Measurements from ENCODE around the gene CACNA2D2. TPM values are rescaled to one million over a fixed set of nuclear protein-coding genes. Genes with fewer than 3 reads are reported as not detected.

Gene CACNA2D2
- total RNA-seq, 1 experiment from 2014 or later = not detected

DNA sequence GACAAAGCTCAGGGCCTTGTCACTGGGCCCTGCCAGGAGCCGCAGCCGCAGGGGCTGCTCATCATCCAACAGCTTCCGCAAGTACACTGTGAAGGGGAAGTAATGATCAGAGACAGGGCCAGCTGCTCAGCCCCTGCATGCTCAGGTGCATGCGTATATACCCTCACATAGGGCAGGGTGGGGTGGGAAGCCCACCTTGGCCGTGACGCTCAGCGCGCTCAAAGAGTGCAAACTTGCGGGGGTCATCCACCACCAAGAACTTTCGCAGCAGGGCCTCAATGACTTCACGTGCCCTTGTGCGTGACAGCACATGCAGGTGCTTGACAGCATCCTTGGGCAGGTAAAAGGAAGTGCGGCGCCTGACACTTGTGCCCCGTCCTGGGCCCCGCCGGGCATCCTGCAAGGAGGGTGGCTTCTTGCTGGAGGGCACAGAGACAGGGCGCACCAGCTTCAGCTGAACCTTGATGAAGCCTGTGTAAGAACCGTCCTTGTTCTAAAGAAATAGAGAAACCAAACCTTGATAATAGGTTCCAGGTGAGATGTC is 172.0 kb downstream of the CACNA2D2 start:
- H3K27me3 ChIP-seq (ENCODE audit: low read length) = no peaks in the 10 kb centered on the region
- no peak overlapping the region for H2AFZ ChIP-seq (ENCODE audit: low read length)
- no peak overlapping the region for H3K4me2 ChIP-seq (ENCODE audit: low read depth, low read length, poor library complexity, severe bottlenecking)
- no peaks in the 10 kb centered on the region for H3K9me3 ChIP-seq (ENCODE audit: low read length)
- peaks cover 22% of the 10 kb centered on the region; the same call in 1 of the 2 replicates for H4K20me1 ChIP-seq (ENCODE audit: insufficient read depth, low read depth, low read length)
- H3K9ac ChIP-seq (ENCODE audit: low read length) = no peak overlapping the region
- DNase-seq = no peak
- peaks cover 43% of the 10 kb centered on the region for H3K36me3 ChIP-seq (ENCODE audit: insufficient read depth, low read length)
- no peak overlapping the region for H3K27ac ChIP-seq (ENCODE audit: low read length)
- H3K9me2 ChIP-seq (replicated peaks; ENCODE audit: insufficient read depth, low read length) = no peaks in the 10 kb centered on the region
- H3K4me1 ChIP-seq (ENCODE audit: low read length) = peaks cover 57% of the 10 kb centered on the region
- H3K4me3 ChIP-seq (ENCODE audit: low read length) = no peak overlapping the region
- H3K79me2 ChIP-seq (ENCODE audit: low read length) = peaks cover 48% of the 10 kb centered on the region

DNA sequence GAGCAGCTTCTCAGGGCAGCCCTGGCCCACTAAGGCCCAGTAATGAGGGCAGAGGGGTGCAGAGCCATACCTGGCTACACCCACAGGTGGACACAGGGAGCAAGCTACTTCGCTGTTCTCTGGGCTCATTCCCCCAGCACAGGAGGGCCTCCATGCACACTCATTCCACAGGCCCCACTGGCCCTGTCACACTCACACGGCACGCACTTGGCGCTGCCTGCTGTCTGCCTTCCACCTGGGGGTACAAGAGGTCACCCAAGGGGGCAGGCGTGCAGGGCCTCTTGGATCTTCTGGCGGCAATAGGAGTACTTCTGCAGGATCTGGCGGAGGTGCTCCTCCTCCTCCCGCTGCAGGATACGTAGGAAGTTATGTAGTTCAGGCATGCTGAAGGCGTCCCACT is 173.1 kb downstream of the CACNA2D2 start:
- Histone ChIP-seq H3K4me2 (ENCODE audit: low read depth, low read length, poor library complexity, severe bottlenecking) (no peak overlapping the region), H2AFZ (ENCODE audit: low read length) (no peak overlapping the region), H3K9ac (ENCODE audit: low read length) (no peak overlapping the region), H3K79me2 (ENCODE audit: low read length) (peaks cover 41% of the 10 kb centered on the region), H3K4me1 (ENCODE audit: low read length) (peaks cover 50% of the 10 kb centered on the region), H3K9me2 (replicated peaks; ENCODE audit: insufficient read depth, low read length) (no peaks in the 10 kb centered on the region), H3K27ac (ENCODE audit: low read length) (no peak overlapping the region), H3K9me3 (ENCODE audit: low read length) (no peaks in the 10 kb centered on the region), H4K20me1 (ENCODE audit: insufficient read depth, low read depth, low read length) (peaks cover 18% of the 10 kb centered on the region; the same call in 1 of the 2 replicates), H3K27me3 (ENCODE audit: low read length) (no peaks in the 10 kb centered on the region), H3K36me3 (ENCODE audit: insufficient read depth, low read length) (peaks cover 38% of the 10 kb centered on the region; the same call in 1 of the 2 replicates), H3K4me3 (ENCODE audit: low read length) (no peak overlapping the region)
- no peak for DNase-seq

DNA sequence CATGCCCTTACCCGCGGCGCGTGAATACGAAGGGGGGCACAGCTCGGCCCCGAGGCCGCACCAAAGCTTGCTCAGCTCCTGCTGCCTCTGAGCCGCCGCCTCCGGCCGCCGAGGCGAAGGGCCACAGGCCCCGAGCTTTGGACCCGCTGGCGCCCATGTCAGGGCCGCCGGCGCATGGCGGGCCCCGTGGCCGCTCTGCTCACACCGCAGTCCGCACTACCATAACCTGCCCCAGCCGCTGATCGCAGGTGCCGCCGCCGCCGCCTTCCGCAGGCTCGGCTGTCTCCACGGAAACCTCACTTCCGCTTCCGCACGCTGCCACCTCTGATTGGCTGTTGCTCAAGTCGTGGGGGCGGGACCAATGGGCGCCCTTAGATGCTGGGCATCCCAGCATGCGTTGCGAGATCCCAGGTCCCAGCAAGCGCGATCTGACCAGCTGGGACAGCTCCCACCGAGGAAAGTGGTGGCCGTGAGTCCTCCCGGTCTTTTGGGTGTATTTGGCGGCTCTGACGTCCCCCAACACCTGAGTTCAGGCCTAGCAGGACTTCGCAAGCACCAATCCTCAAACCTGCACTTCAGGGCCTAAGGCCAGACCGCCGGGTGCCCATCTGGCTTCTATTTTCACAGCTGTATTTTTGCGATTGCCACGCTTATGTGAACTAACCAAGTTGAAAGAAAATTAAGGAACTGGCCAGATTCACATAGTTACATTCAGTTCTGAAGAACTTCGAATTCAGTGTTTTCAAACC is 175.3 kb downstream of the CACNA2D2 start, which contains the start of gene TUSC2:
TSS of gene TUSC2 (minus strand) at position 281 of the 749 bp plus-strand sequence. CDS start at position 157, 124 bp downstream.
- Histone ChIP-seq H3K4me2 (ENCODE audit: low read depth, low read length, poor library complexity, severe bottlenecking) (peak within 1 kb of the TSS; percentile 82), H3K27me3 (ENCODE audit: low read length) (no peaks in the 10 kb centered on the region), H3K36me3 (ENCODE audit: insufficient read depth, low read length) (peaks cover 27% of the 10 kb centered on the region; the same call in 1 of the 2 replicates), H4K20me1 (ENCODE audit: insufficient read depth, low read depth, low read length) (peaks cover 6% of the 10 kb centered on the region; the same call in 1 of the 2 replicates), H3K27ac (ENCODE audit: low read length) (peak within 1 kb of the TSS; percentile 48), H3K9me2 (replicated peaks; ENCODE audit: insufficient read depth, low read length) (no peaks in the 10 kb centered on the region), H3K9ac (ENCODE audit: low read length) (peak within 1 kb of the TSS; percentile 90), H3K4me1 (ENCODE audit: low read length) (peaks cover 39% of the 10 kb centered on the region), H3K79me2 (ENCODE audit: low read length) (peaks cover 22% of the 10 kb centered on the region), H3K9me3 (ENCODE audit: low read length) (no peaks in the 10 kb centered on the region), H3K4me3 (ENCODE audit: low read length) (peak within 1 kb of the TSS; percentile 94), H2AFZ (ENCODE audit: low read length) (no peak within 1 kb of the TSS)
- DNase-seq = peak; percentile 99

DNA sequence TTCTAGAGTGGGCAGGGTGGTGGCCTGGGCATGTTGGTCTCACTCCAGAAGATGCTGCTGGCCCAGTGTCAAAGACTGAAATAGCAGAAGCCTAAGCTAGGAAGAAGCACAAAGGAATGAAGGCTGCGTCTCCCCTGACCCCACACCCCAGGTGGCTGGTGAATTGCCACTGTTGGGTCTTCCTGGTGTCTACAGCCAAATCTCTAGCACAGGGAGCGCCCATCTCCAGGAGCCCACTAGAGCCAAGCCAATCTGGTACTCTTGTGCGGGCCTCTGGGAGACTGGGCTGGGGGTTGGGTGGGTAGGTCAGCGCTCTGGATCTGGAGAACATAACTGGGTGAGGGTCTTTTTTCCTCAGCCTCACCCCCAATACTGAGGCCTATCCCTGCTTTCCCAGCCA is 176.3 kb downstream of the CACNA2D2 start:
- Histone ChIP-seq H3K9ac (ENCODE audit: low read length) (peak overlapping the region; percentile 90), H2AFZ (ENCODE audit: low read length) (no peak overlapping the region), H3K9me3 (ENCODE audit: low read length) (no peaks in the 10 kb centered on the region), H3K27me3 (ENCODE audit: low read length) (no peaks in the 10 kb centered on the region), H3K27ac (ENCODE audit: low read length) (no peak overlapping the region), H3K79me2 (ENCODE audit: low read length) (peaks cover 22% of the 10 kb centered on the region), H3K9me2 (replicated peaks; ENCODE audit: insufficient read depth, low read length) (no peaks in the 10 kb centered on the region), H3K36me3 (ENCODE audit: insufficient read depth, low read length) (peaks cover 25% of the 10 kb centered on the region; the same call in 1 of the 2 replicates), H4K20me1 (ENCODE audit: insufficient read depth, low read depth, low read length) (peaks cover 6% of the 10 kb centered on the region; the same call in 1 of the 2 replicates), H3K4me2 (ENCODE audit: low read depth, low read length, poor library complexity, severe bottlenecking) (peak overlapping the region; percentile 82), H3K4me3 (ENCODE audit: low read length) (peak overlapping the region; percentile 94), H3K4me1 (ENCODE audit: low read length) (peaks cover 40% of the 10 kb centered on the region)
- no peak for DNase-seq

DNA sequence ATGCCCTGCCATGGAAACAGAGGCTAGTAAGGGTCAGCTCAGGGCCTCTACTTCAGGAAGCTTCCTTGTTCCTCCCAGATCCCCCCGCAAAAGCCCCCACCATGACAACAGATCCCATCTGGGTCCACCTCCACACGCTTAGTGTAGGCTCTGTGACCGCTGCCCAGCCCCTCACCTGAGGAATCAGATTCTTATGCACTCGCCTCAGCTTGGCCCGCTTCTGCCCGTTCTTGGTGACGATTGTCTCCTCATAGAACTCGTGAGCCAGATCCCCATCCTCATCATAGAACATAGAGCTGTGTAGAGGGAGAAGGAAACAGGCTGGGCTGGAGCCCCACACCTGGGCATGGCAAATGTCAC is 177.3 kb downstream of the CACNA2D2 start:
- H3K27me3 ChIP-seq (ENCODE audit: low read length) = no peaks in the 10 kb centered on the region
- H3K9ac ChIP-seq (ENCODE audit: low read length) = 0 out of 2 replicates have a peak overlapping the region, but pooled peaks have one; percentile 90
- no peak overlapping the region for H2AFZ ChIP-seq (ENCODE audit: low read length)
- H3K36me3 ChIP-seq (ENCODE audit: insufficient read depth, low read length) = peaks cover 15% of the 10 kb centered on the region; the same call in 1 of the 2 replicates
- H3K9me3 ChIP-seq (ENCODE audit: low read length) = no peaks in the 10 kb centered on the region
- H3K79me2 ChIP-seq (ENCODE audit: low read length) = peaks cover 19% of the 10 kb centered on the region
- no peak overlapping the region for H3K4me3 ChIP-seq (ENCODE audit: low read length)
- no peak for DNase-seq
- no peak overlapping the region for H3K4me2 ChIP-seq (ENCODE audit: low read depth, low read length, poor library complexity, severe bottlenecking)
- H4K20me1 ChIP-seq (ENCODE audit: insufficient read depth, low read depth, low read length) = peaks cover 6% of the 10 kb centered on the region; the same call in 1 of the 2 replicates
- no peaks in the 10 kb centered on the region for H3K9me2 ChIP-seq (replicated peaks; ENCODE audit: insufficient read depth, low read length)
- peaks cover 44% of the 10 kb centered on the region for H3K4me1 ChIP-seq (ENCODE audit: low read length)
- H3K27ac ChIP-seq (ENCODE audit: low read length) = no peak overlapping the region

DNA sequence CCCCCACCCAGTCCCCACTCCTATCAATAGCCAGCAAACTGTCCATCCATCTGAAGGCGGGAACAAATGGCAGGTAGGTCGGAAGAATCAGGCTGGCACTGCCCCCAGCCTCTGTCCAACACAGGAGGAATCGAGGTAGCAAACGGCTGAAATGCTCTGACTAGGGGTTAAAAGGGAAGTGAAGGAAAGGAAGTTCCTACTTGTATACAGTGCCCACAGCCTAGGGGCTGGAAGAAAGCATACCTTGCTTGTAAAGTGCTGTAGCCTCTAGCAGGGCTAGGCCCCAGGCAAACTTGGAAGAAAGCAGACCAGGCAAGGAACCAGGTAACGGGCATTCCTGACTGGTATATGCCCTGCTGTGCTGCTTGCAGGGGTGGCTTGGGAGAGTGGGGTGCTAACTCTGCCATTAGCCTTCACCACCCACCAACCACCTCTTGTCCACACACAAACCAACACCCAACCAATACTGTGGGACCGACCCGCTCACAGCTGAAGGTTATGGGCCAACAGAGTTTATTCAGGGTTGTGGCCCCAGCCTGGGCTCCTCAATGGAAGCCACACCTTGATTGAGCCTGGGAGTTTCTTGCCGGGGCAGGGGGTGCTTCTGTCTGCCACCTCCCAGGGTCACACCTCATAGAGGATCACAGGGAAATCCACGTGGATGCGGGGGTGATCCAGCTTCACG is 177.8 kb downstream of the CACNA2D2 start:
- Histone ChIP-seq H3K79me2 (ENCODE audit: low read length) (peaks cover 22% of the 10 kb centered on the region), H3K27ac (ENCODE audit: low read length) (no peak overlapping the region), H3K4me1 (ENCODE audit: low read length) (peaks cover 42% of the 10 kb centered on the region), H3K36me3 (ENCODE audit: insufficient read depth, low read length) (peaks cover 10% of the 10 kb centered on the region; the same call in 1 of the 2 replicates), H3K27me3 (ENCODE audit: low read length) (no peaks in the 10 kb centered on the region), H2AFZ (ENCODE audit: low read length) (no peak overlapping the region), H4K20me1 (ENCODE audit: insufficient read depth, low read depth, low read length) (peaks cover 6% of the 10 kb centered on the region; the same call in 1 of the 2 replicates), H3K4me2 (ENCODE audit: low read depth, low read length, poor library complexity, severe bottlenecking) (no peak overlapping the region), H3K9me3 (ENCODE audit: low read length) (no peaks in the 10 kb centered on the region), H3K9ac (ENCODE audit: low read length) (0 out of 2 replicates have a peak overlapping the region, but pooled peaks have one; percentile 90), H3K4me3 (ENCODE audit: low read length) (no peak overlapping the region), H3K9me2 (replicated peaks; ENCODE audit: insufficient read depth, low read length) (no peaks in the 10 kb centered on the region)
- no peak for DNase-seq

DNA sequence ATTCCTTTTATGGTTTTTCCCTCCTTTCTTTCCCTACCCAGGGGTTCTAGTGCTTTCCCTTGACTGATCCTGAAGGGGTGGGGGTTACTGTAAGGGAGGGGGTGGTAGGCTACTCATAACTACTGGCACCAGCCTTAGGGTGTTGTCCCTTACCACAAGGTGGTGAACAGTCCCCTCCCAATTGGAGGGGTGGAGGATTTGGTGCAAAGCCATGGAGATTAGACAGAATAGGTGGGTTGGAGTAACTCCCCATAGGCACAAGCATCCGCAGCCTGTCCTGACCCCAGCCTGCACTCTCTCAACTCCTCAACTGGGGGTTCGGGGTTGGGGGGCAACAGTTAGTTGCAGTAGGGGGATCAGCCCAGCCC is 178.3 kb downstream of the CACNA2D2 start:
- Histone ChIP-seq H3K79me2 (ENCODE audit: low read length) (peaks cover 27% of the 10 kb centered on the region), H3K27me3 (ENCODE audit: low read length) (no peaks in the 10 kb centered on the region), H3K36me3 (ENCODE audit: insufficient read depth, low read length) (peaks cover 9% of the 10 kb centered on the region; the same call in 1 of the 2 replicates), H4K20me1 (ENCODE audit: insufficient read depth, low read depth, low read length) (peaks cover 6% of the 10 kb centered on the region; the same call in 1 of the 2 replicates), H3K4me3 (ENCODE audit: low read length) (no peak overlapping the region), H3K4me1 (ENCODE audit: low read length) (peaks cover 44% of the 10 kb centered on the region), H3K27ac (ENCODE audit: low read length) (no peak overlapping the region), H3K9me2 (replicated peaks; ENCODE audit: insufficient read depth, low read length) (no peaks in the 10 kb centered on the region), H2AFZ (ENCODE audit: low read length) (no peak overlapping the region), H3K9ac (ENCODE audit: low read length) (no peak overlapping the region), H3K9me3 (ENCODE audit: low read length) (no peaks in the 10 kb centered on the region), H3K4me2 (ENCODE audit: low read depth, low read length, poor library complexity, severe bottlenecking) (no peak overlapping the region)
- DNase-seq = no peak

Measured in Karpas-422 (cell line).